AG04450 (cell line): Measurements from ENCODE around the gene STXBP5L. TPM values are rescaled to one million over a fixed set of nuclear protein-coding genes. Genes with fewer than 3 reads are reported as not detected.

Experiments used
- CTCF ChIA-PET: fragments of 300-600, 350-600 bp; formaldehyde crosslinking; extraction: SDS; loops from one replicate; lab custom pipeline; 2022; ENCODE audit warnings: antibody characterized with exemption, inconsistent platforms; lab: Charles Lee
- POLR2A ChIA-PET: fragments of 350-600 bp; formaldehyde crosslinking; extraction: SDS; loops from one replicate; lab custom pipeline; 2021; ENCODE audit warnings: antibody characterized with exemption, inconsistent platforms; lab: Yijun Ruan, JAX
- DNase-seq: peaks from one replicate; pipeline ENCODE4 v3.0.0-alpha.2; 2011; ENCODE audit warnings: low read depth, low spot score
- H3K27ac ChIP-seq: one replicate; pipeline ENCODE4 v1.5.1; 2012; ENCODE audit warnings: low read depth, low read length, control low read depth
- H3K27me3 ChIP-seq: one replicate; pipeline ENCODE4 v1.6.0; 2012; ENCODE audit warnings: low read length; ENCODE audit not compliant: control insufficient read depth, insufficient read depth
- H3K4me3 ChIP-seq: 2 replicates; pipeline ENCODE4 v1.5.1; 2011; ENCODE audit warnings: mild to moderate bottlenecking, low read depth, low read length, control low read depth
- H3K9me3 ChIP-seq: 2 replicates; pipeline ENCODE4 v1.5.1; 2012; ENCODE audit warnings: low read length; ENCODE audit not compliant: control insufficient read depth, insufficient read depth
- polyA plus RNA-seq: library from polyadenylated mRNA; depleted of rRNA; stranded (reverse); fragments of >200 nt; gene quantifications from 2 replicates; pipeline ENCODE4 v1.2.3, GENCODE V29; 2011
- TF ChIP-seq, protein P1 (sequence below): IDR thresholded peaks from 2 replicates; pipeline ENCODE4 v1.5.1; 2011; ENCODE audit warnings: low read depth, low read length, control low read depth, inconsistent platforms

Gene STXBP5L
- polyA plus RNA-seq, 1 experiment, result not detected

DNA sequence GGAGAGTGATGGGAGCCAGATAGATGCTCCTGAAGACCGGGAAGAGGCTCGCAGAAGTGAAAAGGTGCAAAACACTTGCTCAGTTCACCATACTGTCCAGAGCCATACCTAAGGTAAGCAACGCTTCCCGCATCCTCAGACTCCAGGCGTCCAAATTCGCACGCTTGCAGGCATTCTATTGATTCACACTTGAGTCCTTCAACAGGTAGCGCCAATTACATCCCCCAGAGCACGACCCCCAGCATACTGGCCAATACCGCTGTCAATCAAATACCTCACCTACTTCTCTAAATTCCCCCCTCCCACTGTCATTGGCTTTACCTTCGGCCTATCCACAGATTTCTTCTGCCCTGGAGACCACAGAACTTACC is 361 bp upstream of the STXBP5L start:
- peaks cover 6% of the 10 kb centered on the region; the same call in 1 of the 2 replicates for H3K9me3 ChIP-seq
- H3K4me3 ChIP-seq, result no peak overlapping the region
- peaks cover 13% of the 10 kb centered on the region for H3K27me3 ChIP-seq
- ChIA-PET CTCF (interaction anchor here (0.7 to 1.4 kb wide), 2 partner anchors 244 to 346 kb away, joined by 3 read pairs; no protein-coding TSS in a partner anchor), POLR2A (interaction anchor here (0.6 kb wide), 1 partner anchor 165 kb away, joined by 3 read pairs; the partner anchor contains the start of gene GTF2E1)
- DNase-seq, result no peak
- no peak overlapping the region for H3K27ac ChIP-seq
- TF ChIP-seq, protein P1, sequence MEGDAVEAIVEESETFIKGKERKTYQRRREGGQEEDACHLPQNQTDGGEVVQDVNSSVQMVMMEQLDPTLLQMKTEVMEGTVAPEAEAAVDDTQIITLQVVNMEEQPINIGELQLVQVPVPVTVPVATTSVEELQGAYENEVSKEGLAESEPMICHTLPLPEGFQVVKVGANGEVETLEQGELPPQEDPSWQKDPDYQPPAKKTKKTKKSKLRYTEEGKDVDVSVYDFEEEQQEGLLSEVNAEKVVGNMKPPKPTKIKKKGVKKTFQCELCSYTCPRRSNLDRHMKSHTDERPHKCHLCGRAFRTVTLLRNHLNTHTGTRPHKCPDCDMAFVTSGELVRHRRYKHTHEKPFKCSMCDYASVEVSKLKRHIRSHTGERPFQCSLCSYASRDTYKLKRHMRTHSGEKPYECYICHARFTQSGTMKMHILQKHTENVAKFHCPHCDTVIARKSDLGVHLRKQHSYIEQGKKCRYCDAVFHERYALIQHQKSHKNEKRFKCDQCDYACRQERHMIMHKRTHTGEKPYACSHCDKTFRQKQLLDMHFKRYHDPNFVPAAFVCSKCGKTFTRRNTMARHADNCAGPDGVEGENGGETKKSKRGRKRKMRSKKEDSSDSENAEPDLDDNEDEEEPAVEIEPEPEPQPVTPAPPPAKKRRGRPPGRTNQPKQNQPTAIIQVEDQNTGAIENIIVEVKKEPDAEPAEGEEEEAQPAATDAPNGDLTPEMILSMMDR, result no peak

DNA sequence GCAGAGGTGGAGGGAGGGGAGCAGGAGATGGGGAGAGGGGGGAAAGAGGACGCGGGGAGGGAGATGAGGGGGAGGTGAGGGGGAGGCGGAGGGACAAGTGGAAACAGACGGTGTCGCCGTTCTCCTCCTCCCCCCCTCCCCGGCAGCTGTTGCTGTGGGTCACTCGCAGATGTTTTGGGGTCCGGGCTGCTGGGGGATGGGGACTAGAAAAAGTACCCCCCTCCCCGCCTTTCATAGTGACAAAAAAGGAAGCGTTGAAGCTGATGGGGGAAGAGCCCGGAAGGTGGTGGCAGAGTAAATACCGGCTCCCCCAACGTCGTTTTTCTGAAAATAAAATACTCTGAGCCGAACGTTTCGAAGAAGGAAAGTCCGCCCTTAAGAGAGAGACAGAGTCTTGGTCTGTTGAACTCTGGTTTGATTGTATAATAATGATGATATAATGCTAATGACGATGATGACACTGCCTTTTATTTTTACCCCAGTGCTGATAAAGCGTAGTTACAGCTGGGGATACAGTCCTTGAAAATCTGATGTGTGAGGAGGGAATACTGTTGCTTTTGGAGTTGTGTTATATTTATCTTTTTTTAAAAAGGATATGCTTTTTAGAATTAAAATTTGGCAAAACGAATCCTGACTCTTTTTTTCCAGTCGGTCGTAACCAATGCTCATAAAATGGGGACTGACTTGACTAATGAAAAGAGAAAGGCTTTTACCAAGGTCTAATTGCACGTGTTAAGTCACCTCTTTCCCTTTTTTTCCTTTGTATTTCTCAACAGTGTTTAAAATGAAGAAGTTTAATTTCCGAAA is 993 bp downstream of the STXBP5L start:
- Histone ChIP-seq H3K27me3 (peaks cover 13% of the 10 kb centered on the region), H3K4me3 (peak overlapping the region; percentile 52), H3K9me3 (peaks cover 6% of the 10 kb centered on the region; the same call in 1 of the 2 replicates), H3K27ac (no peak overlapping the region)
- ChIA-PET POLR2A (no interaction called here), CTCF (no interaction called here)
- no peak for DNase-seq
- TF ChIP-seq, protein P1, result no peak

DNA sequence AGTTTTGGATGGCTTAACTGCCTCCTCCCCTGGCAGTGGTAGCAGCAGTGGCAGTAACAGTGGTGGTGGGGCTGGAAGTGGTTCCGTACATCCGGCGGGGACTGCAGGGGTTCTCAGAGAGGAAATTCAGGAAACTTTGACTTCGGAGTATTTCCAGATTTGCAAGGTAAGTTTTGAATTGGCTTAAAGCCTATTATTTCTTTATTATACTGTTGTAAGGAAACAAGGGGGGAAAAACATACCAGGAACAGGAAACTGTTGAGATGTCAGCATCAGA is 1.5 kb downstream of the STXBP5L start:
- ChIA-PET POLR2A (no interaction called here), CTCF (interaction anchor here (1.5 kb wide), 1 partner anchor 349 kb away, joined by 3 read pairs; no protein-coding TSS in a partner anchor)
- Histone ChIP-seq H3K9me3 (peaks cover 6% of the 10 kb centered on the region; the same call in 1 of the 2 replicates), H3K4me3 (no peak overlapping the region), H3K27me3 (peaks cover 13% of the 10 kb centered on the region), H3K27ac (no peak overlapping the region)
- TF ChIP-seq, protein P1, result no peak
- no peak for DNase-seq

DNA sequence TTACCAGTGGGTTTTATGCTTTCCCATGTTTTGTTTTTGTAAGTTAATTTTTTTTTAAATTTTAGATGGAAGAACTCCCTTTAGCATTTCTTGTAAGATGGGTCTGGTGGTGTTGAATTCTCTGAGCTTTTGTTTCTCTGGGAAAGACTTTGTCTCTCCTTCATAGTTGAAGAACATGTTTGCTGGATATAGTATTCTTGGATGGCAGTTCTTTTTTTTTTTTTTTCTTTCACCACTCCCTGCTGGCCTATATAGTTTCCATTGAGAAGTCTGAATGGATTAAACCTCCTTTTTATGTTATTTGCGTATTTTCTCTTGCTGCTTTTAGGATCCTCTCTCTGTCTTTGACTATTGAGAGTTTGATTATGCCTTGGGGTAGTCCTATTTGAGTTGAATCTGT is 18.1 kb downstream of the STXBP5L start:
- CTCF ChIA-PET, result no interaction called here
- no peak for DNase-seq
- TF ChIP-seq, protein P1, result no peak
- Histone ChIP-seq H3K4me3 (no peak overlapping the region), H3K9me3 (no peaks in the 10 kb centered on the region), H3K27ac (no peak overlapping the region), H3K27me3 (no peaks in the 10 kb centered on the region)
- POLR2A ChIA-PET, result no interaction called here

DNA sequence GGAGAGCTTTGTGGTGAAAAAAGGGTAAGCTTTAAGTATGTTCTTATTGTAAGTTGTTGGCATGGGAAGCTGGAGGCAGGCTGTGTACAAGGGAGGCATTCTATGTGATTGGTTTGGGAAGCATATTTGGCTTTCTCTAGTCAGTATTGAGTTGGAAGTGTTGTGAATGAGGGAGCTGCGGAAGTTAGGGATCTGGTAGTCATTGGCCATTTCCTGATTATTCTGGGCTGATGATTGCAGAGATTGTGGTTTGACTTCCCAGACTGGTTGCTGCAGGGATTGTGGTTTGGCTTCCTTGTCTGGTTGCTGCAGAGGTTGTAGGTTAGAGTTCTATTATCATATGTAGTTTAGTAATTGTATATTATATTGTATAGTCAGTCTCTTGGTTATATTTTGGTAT is 21.0 kb downstream of the STXBP5L start:
- POLR2A ChIA-PET, result no interaction called here
- CTCF ChIA-PET, result no interaction called here
- Histone ChIP-seq H3K4me3 (no peak overlapping the region), H3K27me3 (no peaks in the 10 kb centered on the region), H3K9me3 (no peaks in the 10 kb centered on the region), H3K27ac (no peak overlapping the region)
- no peak for DNase-seq
- TF ChIP-seq, protein P1, result no peak
